GM12878 (cell line): Measurements from ENCODE around the gene DNAAF2. TPM values are rescaled to one million over a fixed set of nuclear protein-coding genes. Genes with fewer than 3 reads are reported as not detected.
A peak's percentile ranks its signal among the peaks of the same experiment; 100 is the strongest.

Experiments used
- CHD2 ChIP-seq: IDR thresholded peaks from 2 replicates; pipeline ENCODE4 v1.6.1; 2011; ENCODE audit warnings: low read depth, low read length, improper control_type of control experiment, borderline replicate concordance
- IKZF2 ChIP-seq, 2 experiments: fragments of 450-650 bp; IDR thresholded peaks; 2 replicates each; pipeline ENCODE4 v1.6.1; 2017; ENCODE audit warnings: mild to moderate bottlenecking in 2 of 2, moderate library complexity in 2 of 2
- KLF5 ChIP-seq: fragments of 450-650 bp; IDR thresholded peaks from 2 replicates; pipeline ENCODE4 v1.6.1; 2014; ENCODE audit warnings: mild to moderate bottlenecking; ENCODE audit not compliant: partially characterized antibody
- MTA2 ChIP-seq: fragments of 450-650 bp; IDR thresholded peaks from 2 replicates; pipeline ENCODE4 v1.6.1; 2016; ENCODE audit warnings: low read depth, mild to moderate bottlenecking, moderate library complexity
- MTA3 ChIP-seq: IDR thresholded peaks from 2 replicates; pipeline ENCODE4 v1.6.1; 2012; ENCODE audit warnings: low read length, inconsistent platforms, borderline replicate concordance
- NR2F1 ChIP-seq: fragments of 450-650 bp; conservative IDR thresholded peaks from 2 replicates; pipeline ENCODE4 v1.6.1; 2017; ENCODE audit warnings: mild to moderate bottlenecking
- PML ChIP-seq: IDR thresholded peaks from 2 replicates; pipeline ENCODE4 v1.6.1; 2012; ENCODE audit warnings: low read length, inconsistent platforms
- POLR2AphosphoS5 ChIP-seq: IDR thresholded peaks from 2 replicates; pipeline ENCODE4 v1.6.1; 2011; ENCODE audit warnings: mild to moderate bottlenecking, low read length, inconsistent platforms
- RBBP5 ChIP-seq: fragments of 200-600 bp; sonication (generic); conservative IDR thresholded peaks from 2 replicates; pipeline ENCODE4 v1.6.1; 2016
- SMAD1 ChIP-seq: fragments of 450-650 bp; IDR thresholded peaks from 2 replicates; pipeline ENCODE4 v1.6.1; 2018; ENCODE audit warnings: mild to moderate bottlenecking, low read depth; ENCODE audit not compliant: partially characterized antibody
- SMARCA5 ChIP-seq: fragments of 450-650 bp; IDR thresholded peaks from 2 replicates; pipeline ENCODE4 v1.6.1; 2017; ENCODE audit warnings: mild to moderate bottlenecking
- SMC3 ChIP-seq: IDR thresholded peaks from 2 replicates; pipeline ENCODE4 v1.6.1; 2011; ENCODE audit warnings: low read length, improper control_type of control experiment, borderline replicate concordance
- YY1 ChIP-seq: IDR thresholded peaks from 2 replicates; pipeline ENCODE4 v1.6.1; 2011; ENCODE audit warnings: low read depth, mild to moderate bottlenecking, low read length
- ZNF207 ChIP-seq: fragments of 450-650 bp; IDR thresholded peaks from 2 replicates; pipeline ENCODE4 v1.6.1; 2014; ENCODE audit warnings: antibody characterized with exemption, mild to moderate bottlenecking, borderline replicate concordance
- ZNF24 ChIP-seq: fragments of 450-650 bp; IDR thresholded peaks from 2 replicates; pipeline ENCODE4 v1.6.1; 2017; ENCODE audit warnings: antibody characterized with exemption, mild to moderate bottlenecking
- ZSCAN29 ChIP-seq: fragments of 450-650 bp; IDR thresholded peaks from 2 replicates; pipeline ENCODE4 v1.6.1; 2017; ENCODE audit warnings: mild to moderate bottlenecking, moderate library complexity
- polyA plus RNA-seq, 11 experiments: library from polyadenylated mRNA; depleted of rRNA in 4 of 11; unstranded in 6 of 11; stranded (reverse) in 5 of 11; fragments of >200 nt; fragmentation: Nextera tagmentation in 4 of 11; fragmentation: Illumina TruSeq in 1 of 11; extraction: Ambion mirVana in 4 of 11; extraction: Trizol in 1 of 11; gene quantifications; 1 replicate in 1 of 11; 2 replicates in 10 of 11; pipeline versions ENCODE4 v1.2.1 to v1.2.3, GENCODE V29; 2011 to 2016; ENCODE audit warnings: inconsistent platforms in 2 of 11, missing spikeins in 2 of 11, low read depth in 1 of 11
- total RNA-seq, 4 experiments: library from RNA; depleted of rRNA in 3 of 4; stranded (reverse); fragments of >200 nt in 3 of 4; fragmentation: Illumina TruSeq in 1 of 4; extraction: Trizol in 1 of 4; gene quantifications; 2 replicates each; pipeline versions ENCODE4 v1.2.1 to v1.2.3, GENCODE V29; 2013 to 2021
- TF ChIP-seq, protein P1 (sequence below): fragments of 450-650 bp; IDR thresholded peaks from 2 replicates; pipeline ENCODE4 v1.6.1; 2017; ENCODE audit warnings: mild to moderate bottlenecking, moderate library complexity
- TF ChIP-seq, protein P2 (sequence below): fragments of 450-650 bp; IDR thresholded peaks from 2 replicates; pipeline ENCODE4 v1.6.1; 2016; ENCODE audit warnings: mild to moderate bottlenecking
- TF ChIP-seq, protein P3 (sequence below): IDR thresholded peaks from 2 replicates; pipeline ENCODE4 v1.6.1; 2012; ENCODE audit warnings: low read length, inconsistent platforms
- TF ChIP-seq, protein P4 (sequence below): fragments of 450-650 bp; IDR thresholded peaks from 2 replicates; pipeline ENCODE4 v1.6.1; 2017; ENCODE audit warnings: mild to moderate bottlenecking, moderate library complexity

Gene DNAAF2
- total and polyA plus RNA-seq, 10 of the 15 experiments (the other 5 are each of a cell fraction or from before 2014, with no cell fraction given) = 5.7 to 24.7 (median 10.8) TPM

DNA sequence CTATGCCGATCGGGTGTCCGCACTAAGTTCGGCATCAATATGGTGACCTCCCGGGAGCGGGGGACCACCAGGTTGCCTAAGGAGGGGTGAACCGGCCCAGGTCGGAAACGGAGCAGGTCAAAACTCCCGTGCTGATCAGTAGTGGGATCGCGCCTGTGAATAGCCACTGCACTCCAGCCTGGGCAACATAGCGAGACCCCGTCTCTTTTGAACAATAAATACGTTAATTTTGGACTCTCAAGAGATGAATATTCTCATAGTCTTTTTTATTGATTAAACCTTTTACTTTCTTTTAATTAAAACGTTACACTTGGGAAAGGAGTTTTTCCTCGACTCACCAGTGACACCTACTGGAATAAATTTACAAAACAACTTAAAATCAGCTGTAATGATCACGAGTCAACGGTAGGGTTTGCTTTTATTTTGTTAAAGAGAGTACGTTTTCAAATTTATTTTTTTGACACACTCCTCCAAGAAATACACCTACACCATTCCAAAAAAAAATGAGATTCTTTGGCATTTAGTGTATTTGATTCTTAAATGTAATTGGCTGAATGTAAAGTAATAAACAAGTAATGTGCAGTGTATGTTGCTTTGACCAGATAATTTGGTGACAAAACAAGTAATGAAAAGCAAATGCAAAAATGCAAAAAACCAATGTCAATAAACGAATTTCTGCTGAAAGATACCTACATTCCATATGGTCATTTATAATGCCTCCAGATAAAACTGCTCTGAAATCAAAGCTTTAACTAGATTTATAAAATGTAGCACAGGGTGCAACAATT lies 48.2 kb downstream of the DNAAF2 start (continued):
- TF ChIP-seq, protein P1, sequence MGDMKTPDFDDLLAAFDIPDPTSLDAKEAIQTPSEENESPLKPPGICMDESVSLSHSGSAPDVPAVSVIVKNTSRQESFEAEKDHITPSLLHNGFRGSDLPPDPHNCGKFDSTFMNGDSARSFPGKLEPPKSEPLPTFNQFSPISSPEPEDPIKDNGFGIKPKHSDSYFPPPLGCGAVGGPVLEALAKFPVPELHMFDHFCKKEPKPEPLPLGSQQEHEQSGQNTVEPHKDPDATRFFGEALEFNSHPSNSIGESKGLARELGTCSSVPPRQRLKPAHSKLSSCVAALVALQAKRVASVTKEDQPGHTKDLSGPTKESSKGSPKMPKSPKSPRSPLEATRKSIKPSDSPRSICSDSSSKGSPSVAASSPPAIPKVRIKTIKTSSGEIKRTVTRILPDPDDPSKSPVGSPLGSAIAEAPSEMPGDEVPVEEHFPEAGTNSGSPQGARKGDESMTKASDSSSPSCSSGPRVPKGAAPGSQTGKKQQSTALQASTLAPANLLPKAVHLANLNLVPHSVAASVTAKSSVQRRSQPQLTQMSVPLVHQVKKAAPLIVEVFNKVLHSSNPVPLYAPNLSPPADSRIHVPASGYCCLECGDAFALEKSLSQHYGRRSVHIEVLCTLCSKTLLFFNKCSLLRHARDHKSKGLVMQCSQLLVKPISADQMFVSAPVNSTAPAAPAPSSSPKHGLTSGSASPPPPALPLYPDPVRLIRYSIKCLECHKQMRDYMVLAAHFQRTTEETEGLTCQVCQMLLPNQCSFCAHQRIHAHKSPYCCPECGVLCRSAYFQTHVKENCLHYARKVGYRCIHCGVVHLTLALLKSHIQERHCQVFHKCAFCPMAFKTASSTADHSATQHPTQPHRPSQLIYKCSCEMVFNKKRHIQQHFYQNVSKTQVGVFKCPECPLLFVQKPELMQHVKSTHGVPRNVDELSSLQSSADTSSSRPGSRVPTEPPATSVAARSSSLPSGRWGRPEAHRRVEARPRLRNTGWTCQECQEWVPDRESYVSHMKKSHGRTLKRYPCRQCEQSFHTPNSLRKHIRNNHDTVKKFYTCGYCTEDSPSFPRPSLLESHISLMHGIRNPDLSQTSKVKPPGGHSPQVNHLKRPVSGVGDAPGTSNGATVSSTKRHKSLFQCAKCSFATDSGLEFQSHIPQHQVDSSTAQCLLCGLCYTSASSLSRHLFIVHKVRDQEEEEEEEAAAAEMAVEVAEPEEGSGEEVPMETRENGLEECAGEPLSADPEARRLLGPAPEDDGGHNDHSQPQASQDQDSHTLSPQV = peak; percentile 72; the same call in 1 of the 2 replicates
- peak; percentile 56 to 64; a peak in 3 of 4 replicates for TF ChIP-seq IKZF2 (IDR thresholded peaks at IDR 0.05)
- TF ChIP-seq CHD2 = no peak
- TF ChIP-seq SMC3 = no peak; the same call in 1 of the 2 replicates
- 0 out of 2 replicates have a peak, but pooled peaks have one; percentile 34 for TF ChIP-seq MTA3
- TF ChIP-seq ZNF207 = peak; percentile 92
- peak; percentile 92 for TF ChIP-seq SMARCA5
- no peak for TF ChIP-seq RBBP5
- no peak for TF ChIP-seq POLR2AphosphoS5
- TF ChIP-seq, protein P2, sequence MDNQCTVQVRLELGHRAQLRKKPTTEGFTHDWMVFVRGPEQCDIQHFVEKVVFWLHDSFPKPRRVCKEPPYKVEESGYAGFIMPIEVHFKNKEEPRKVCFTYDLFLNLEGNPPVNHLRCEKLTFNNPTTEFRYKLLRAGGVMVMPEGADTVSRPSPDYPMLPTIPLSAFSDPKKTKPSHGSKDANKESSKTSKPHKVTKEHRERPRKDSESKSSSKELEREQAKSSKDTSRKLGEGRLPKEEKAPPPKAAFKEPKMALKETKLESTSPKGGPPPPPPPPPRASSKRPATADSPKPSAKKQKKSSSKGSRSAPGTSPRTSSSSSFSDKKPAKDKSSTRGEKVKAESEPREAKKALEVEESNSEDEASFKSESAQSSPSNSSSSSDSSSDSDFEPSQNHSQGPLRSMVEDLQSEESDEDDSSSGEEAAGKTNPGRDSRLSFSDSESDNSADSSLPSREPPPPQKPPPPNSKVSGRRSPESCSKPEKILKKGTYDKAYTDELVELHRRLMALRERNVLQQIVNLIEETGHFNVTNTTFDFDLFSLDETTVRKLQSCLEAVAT = peak; percentile 23; the same call in 1 of the 2 replicates
- peak; percentile 78 for TF ChIP-seq ZSCAN29
- TF ChIP-seq, protein P3, sequence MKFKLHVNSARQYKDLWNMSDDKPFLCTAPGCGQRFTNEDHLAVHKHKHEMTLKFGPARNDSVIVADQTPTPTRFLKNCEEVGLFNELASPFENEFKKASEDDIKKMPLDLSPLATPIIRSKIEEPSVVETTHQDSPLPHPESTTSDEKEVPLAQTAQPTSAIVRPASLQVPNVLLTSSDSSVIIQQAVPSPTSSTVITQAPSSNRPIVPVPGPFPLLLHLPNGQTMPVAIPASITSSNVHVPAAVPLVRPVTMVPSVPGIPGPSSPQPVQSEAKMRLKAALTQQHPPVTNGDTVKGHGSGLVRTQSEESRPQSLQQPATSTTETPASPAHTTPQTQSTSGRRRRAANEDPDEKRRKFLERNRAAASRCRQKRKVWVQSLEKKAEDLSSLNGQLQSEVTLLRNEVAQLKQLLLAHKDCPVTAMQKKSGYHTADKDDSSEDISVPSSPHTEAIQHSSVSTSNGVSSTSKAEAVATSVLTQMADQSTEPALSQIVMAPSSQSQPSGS = peak; percentile 83
- peak; percentile 97 for TF ChIP-seq ZNF24
- peak; percentile 24; the same call in 1 of the 2 replicates for TF ChIP-seq MTA2
- peak; percentile 69 for TF ChIP-seq PML
- peak; percentile 21; the same call in 1 of the 2 replicates for TF ChIP-seq YY1
- TF ChIP-seq, protein P4, sequence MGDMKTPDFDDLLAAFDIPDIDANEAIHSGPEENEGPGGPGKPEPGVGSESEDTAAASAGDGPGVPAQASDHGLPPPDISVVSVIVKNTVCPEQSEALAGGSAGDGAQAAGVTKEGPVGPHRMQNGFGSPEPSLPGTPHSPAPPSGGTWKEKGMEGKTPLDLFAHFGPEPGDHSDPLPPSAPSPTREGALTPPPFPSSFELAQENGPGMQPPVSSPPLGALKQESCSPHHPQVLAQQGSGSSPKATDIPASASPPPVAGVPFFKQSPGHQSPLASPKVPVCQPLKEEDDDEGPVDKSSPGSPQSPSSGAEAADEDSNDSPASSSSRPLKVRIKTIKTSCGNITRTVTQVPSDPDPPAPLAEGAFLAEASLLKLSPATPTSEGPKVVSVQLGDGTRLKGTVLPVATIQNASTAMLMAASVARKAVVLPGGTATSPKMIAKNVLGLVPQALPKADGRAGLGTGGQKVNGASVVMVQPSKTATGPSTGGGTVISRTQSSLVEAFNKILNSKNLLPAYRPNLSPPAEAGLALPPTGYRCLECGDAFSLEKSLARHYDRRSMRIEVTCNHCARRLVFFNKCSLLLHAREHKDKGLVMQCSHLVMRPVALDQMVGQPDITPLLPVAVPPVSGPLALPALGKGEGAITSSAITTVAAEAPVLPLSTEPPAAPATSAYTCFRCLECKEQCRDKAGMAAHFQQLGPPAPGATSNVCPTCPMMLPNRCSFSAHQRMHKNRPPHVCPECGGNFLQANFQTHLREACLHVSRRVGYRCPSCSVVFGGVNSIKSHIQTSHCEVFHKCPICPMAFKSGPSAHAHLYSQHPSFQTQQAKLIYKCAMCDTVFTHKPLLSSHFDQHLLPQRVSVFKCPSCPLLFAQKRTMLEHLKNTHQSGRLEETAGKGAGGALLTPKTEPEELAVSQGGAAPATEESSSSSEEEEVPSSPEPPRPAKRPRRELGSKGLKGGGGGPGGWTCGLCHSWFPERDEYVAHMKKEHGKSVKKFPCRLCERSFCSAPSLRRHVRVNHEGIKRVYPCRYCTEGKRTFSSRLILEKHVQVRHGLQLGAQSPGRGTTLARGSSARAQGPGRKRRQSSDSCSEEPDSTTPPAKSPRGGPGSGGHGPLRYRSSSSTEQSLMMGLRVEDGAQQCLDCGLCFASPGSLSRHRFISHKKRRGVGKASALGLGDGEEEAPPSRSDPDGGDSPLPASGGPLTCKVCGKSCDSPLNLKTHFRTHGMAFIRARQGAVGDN = no peak
- peak; percentile 22 for TF ChIP-seq KLF5
- no peak for TF ChIP-seq SMAD1
- peak; percentile 45; the same call in 1 of the 2 replicates for TF ChIP-seq NR2F1
